Prostate gland (tissue), 2 donors: ENCODE results near the gene TMEM208.

Experiments
- CTCF ChIP-seq, 4 experiments: fragments of 200-600 bp in 2 of 4; fragments of 450-650 bp in 2 of 4; sonication (generic) in 2 of 4; IDR thresholded peaks; 1 replicate in 3 of 4; 2 replicates in 1 of 4; pipeline ENCODE4 v1.5.1; 2016 to 2019; ENCODE audit warnings: antibody characterized with exemption in 4 of 4, mild to moderate bottlenecking in 2 of 4, moderate library complexity in 2 of 4
- POLR2A ChIP-seq: fragments of 450-650 bp; IDR thresholded peaks from one replicate; pipeline ENCODE4 v1.6.1; 2016; ENCODE audit warnings: antibody characterized with exemption, mild to moderate bottlenecking
- POLR2AphosphoS5 ChIP-seq: sonication (generic); formaldehyde crosslinking; IDR thresholded peaks from one replicate; pipeline ENCODE4 v1.6.1; 2017; ENCODE audit warnings: antibody characterized with exemption

- no peak for TF ChIP-seq CTCF (IDR thresholded peaks at IDR 0.05)
- TF ChIP-seq POLR2AphosphoS5: no peak
- no peak for TF ChIP-seq POLR2A
Observed at GRCh38 chr16:67191411-67191994, 35.4 kb upstream of the TMEM208 start.
